ENCODE results near the gene SERPINB4. TPM values are rescaled to one million over a fixed set of nuclear protein-coding genes. Genes with fewer than 3 reads are reported as not detected.

SERPINB4 gene
- total RNA-seq, 1 donor from 2014 or later: not detected

GRCh38 chr18:63627819-63628218 is 16.2 kb downstream of the SERPINB4 start:
- no peaks in the 10 kb centered on the region for H3K4me1 ChIP-seq
- no peaks in the 10 kb centered on the region for H3K36me3 ChIP-seq
- peaks cover 22% of the 10 kb centered on the region for H3K9me3 ChIP-seq
- intact Hi-C loops (cut with DNase I): no loop called here
- no peak for TF ChIP-seq CTCF (IDR thresholded peaks at IDR 0.05)
- H3K27ac ChIP-seq: no peak overlapping the region
- ATAC-seq (no peak), DNase-seq (no peak)
- no peaks in the 10 kb centered on the region for H3K27me3 ChIP-seq (ENCODE audit: low read depth)
- H3K4me3 ChIP-seq: no peak overlapping the region

DNA sequence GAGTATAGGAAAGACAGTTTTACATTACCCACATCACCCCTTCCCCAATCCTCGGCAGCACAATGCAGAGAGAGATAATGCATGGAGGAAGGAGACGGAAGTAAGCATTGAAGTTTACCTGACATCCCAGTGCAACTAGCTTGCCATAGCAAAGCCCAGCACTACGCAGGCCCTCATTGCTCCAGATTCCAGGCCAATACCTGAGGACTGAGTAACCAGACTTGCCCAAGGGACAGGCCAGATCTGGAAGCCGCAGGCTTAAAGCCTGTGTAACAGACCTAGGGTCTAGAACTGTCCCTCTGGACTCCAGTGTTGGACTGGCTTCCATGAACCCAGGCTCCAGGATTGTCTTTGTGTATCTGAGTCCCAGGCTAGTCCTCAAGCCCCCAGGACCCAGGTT is 17.6 kb downstream of the SERPINB4 start:
- intact Hi-C loops (cut with DNase I): no loop called here
- Histone ChIP-seq H3K9me3 (peaks cover 22% of the 10 kb centered on the region), H3K27ac (no peak overlapping the region), H3K36me3 (no peaks in the 10 kb centered on the region), H3K4me3 (no peak overlapping the region), H3K4me1 (no peaks in the 10 kb centered on the region), H3K27me3 (ENCODE audit: low read depth) (no peaks in the 10 kb centered on the region)
- TF ChIP-seq CTCF (IDR thresholded peaks at IDR 0.05): no peak
- DNase-seq (no peak), ATAC-seq (no peak)

DNA sequence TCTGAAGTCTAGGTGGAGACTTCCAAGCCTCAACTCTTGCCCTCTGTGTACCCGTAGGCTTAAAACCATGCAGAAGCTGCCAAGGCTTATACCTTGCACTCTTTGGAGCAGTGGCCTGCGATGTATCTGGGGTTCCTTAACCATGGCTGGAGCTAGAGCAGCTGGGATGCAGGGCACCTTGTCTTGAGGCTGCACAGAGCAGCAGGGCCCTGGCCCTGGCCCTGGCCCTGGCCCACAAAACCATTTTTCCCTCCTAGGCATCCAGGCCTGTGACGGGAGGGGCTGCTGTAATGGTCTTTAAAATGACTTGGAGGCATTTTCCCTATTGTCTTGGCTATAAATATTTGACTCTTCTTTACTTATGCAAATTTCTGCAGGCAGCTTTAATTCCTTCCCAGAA is 19.2 kb downstream of the SERPINB4 start:
- intact Hi-C loops (cut with DNase I): no loop called here
- H3K27me3 ChIP-seq (ENCODE audit: low read depth): no peaks in the 10 kb centered on the region
- no peaks in the 10 kb centered on the region for H3K36me3 ChIP-seq
- no peak for TF ChIP-seq CTCF (IDR thresholded peaks at IDR 0.05)
- no peak for DNase-seq
- H3K9me3 ChIP-seq: peaks cover 22% of the 10 kb centered on the region
- ATAC-seq: no peak
- no peaks in the 10 kb centered on the region for H3K4me1 ChIP-seq
- no peak overlapping the region for H3K4me3 ChIP-seq
- H3K27ac ChIP-seq: no peak overlapping the region

DNA sequence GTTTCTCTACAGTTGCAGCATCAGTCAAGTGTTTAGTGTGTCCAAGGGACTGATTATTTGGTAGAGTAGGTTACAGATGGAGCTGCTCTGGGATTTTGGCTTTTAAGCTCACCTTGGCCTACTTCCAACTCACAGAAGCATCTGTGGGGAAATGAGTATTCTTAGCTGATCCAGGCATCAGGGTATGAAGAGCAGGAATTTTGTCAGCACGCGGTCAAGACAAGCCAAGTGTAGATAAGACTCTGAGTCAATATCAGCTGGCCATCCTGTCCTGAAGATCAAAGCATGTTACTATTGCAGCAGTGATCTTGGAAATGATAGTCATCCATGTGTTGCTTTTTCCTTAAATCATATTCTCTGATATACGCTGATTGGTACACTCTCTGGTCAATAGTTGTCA is 24.4 kb downstream of the SERPINB4 start:
- no peak for DNase-seq
- Histone ChIP-seq H3K36me3 (no peaks in the 10 kb centered on the region), H3K9me3 (peaks cover 4% of the 10 kb centered on the region), H3K4me1 (no peaks in the 10 kb centered on the region), H3K4me3 (no peak overlapping the region), H3K27ac (no peak overlapping the region), H3K27me3 (ENCODE audit: low read depth) (no peaks in the 10 kb centered on the region)
- intact Hi-C loops (cut with DNase I): no loop called here
- no peak for TF ChIP-seq CTCF (IDR thresholded peaks at IDR 0.05)
- no peak for ATAC-seq

DNA sequence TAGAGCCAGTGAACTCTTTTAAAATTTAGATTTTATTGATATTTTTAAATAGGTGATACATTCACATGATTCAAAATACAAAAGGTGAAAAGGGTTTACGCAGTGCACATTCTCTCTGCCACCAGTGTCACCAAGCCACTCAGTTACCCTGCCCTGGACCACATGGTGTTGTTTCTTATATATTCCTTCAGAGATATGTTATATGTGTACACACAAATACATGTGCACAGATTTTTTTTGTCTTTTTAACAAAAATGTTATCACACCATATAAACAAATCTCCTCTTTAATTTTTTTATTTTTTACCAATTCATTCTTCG is 26.2 kb downstream of the SERPINB4 start:
- H3K27me3 ChIP-seq (ENCODE audit: low read depth): no peaks in the 10 kb centered on the region
- TF ChIP-seq CTCF (IDR thresholded peaks at IDR 0.05): no peak
- no peak for ATAC-seq

More for the DNA sequence above, 26.2 kb downstream of the SERPINB4 start:
- intact Hi-C loops (cut with DNase I): no loop called here
- H3K36me3 ChIP-seq: no peaks in the 10 kb centered on the region
- H3K4me1 ChIP-seq: no peaks in the 10 kb centered on the region
- no peak overlapping the region for H3K27ac ChIP-seq
- DNase-seq: no peak
- no peaks in the 10 kb centered on the region for H3K9me3 ChIP-seq
- no peak overlapping the region for H3K4me3 ChIP-seq
